ENCODE data around the gene SEMA6A. TPM values are rescaled to one million over a fixed set of nuclear protein-coding genes. Genes with fewer than 3 reads are reported as not detected.

SEMA6A gene
- total RNA-seq, 2 experiments from 2014 or later, result not detected

- TF ChIP-seq, protein P1, sequence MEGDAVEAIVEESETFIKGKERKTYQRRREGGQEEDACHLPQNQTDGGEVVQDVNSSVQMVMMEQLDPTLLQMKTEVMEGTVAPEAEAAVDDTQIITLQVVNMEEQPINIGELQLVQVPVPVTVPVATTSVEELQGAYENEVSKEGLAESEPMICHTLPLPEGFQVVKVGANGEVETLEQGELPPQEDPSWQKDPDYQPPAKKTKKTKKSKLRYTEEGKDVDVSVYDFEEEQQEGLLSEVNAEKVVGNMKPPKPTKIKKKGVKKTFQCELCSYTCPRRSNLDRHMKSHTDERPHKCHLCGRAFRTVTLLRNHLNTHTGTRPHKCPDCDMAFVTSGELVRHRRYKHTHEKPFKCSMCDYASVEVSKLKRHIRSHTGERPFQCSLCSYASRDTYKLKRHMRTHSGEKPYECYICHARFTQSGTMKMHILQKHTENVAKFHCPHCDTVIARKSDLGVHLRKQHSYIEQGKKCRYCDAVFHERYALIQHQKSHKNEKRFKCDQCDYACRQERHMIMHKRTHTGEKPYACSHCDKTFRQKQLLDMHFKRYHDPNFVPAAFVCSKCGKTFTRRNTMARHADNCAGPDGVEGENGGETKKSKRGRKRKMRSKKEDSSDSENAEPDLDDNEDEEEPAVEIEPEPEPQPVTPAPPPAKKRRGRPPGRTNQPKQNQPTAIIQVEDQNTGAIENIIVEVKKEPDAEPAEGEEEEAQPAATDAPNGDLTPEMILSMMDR (IDR thresholded peaks at IDR 0.05), result no peak
- DNase-seq (no peak), ATAC-seq (ENCODE audit: poor library complexity) (no peak)
- POLR2A ChIA-PET, result no interaction called here
- Mint-ChIP-seq H3K27me3 (peaks cover 5% of the 10 kb centered on the region), H3K27ac (no peak overlapping the region), H3K4me3 (no peak overlapping the region), H3K4me1 (ENCODE audit: low read depth) (no peaks in the 10 kb centered on the region), H3K36me3 (ENCODE audit: low read depth) (no peaks in the 10 kb centered on the region), H3K9me3 (no peaks in the 10 kb centered on the region)
- no peaks in the 10 kb centered on the region for H3K27me3 ChIP-seq (ENCODE audit: control insufficient read depth in 1 of 2, insufficient read depth in 2 of 2, low read length in 2 of 2)
- H3K9me3 ChIP-seq (ENCODE audit: control insufficient read depth in 1 of 2, insufficient read depth in 1 of 2, low read length in 2 of 2), result no peaks in the 10 kb centered on the region
- CTCF ChIA-PET, result no interaction called here
- H3K36me3 ChIP-seq (ENCODE audit: insufficient read depth, low read length), result no peaks in the 10 kb centered on the region
- no peak overlapping the region for H3K4me3 ChIP-seq (ENCODE audit: low read length)
- no peak overlapping the region for H3K27ac ChIP-seq (ENCODE audit: low read depth in 1 of 2, low read length in 2 of 2)
- intact Hi-C loops (cut with DNase I, micrococcal nuclease), result no loop called here
- H3K4me1 ChIP-seq (ENCODE audit: insufficient read depth, low read length), result no peaks in the 10 kb centered on the region
These were observed 42.3 kb upstream of the SEMA6A start for GRCh38 chr5:116616876-116617275.

DNA sequence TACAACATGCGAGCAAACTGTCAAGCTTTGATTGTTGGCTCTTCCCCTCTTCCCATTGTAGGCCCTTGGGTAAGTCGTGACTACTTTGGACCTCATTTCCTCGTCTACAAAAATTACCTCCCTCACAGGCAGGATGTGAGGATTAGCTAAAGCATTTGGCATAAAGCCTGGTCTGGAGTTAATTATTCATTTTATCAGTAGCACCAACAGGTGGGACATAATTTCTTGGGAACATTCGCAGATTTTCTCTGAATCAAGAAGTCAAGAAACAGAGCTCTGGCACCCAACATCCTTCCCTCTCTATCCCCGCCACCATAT, 39.9 kb upstream of the SEMA6A start:
- H3K9me3 ChIP-seq (ENCODE audit: control insufficient read depth in 1 of 2, insufficient read depth in 1 of 2, low read length in 2 of 2), result no peaks in the 10 kb centered on the region
- CTCF ChIA-PET, result no interaction called here
- POLR2A ChIA-PET, result no interaction called here

GRCh38 chr5:116613445-116613844, 38.8 kb upstream of the SEMA6A start:
- Mint-ChIP-seq H3K36me3 (ENCODE audit: low read depth) (no peaks in the 10 kb centered on the region), H3K27ac (no peak overlapping the region), H3K27me3 (peaks cover 5% of the 10 kb centered on the region), H3K4me3 (no peak overlapping the region), H3K4me1 (ENCODE audit: low read depth) (no peaks in the 10 kb centered on the region), H3K9me3 (no peaks in the 10 kb centered on the region)
- Histone ChIP-seq H3K4me3 (ENCODE audit: low read length) (no peak overlapping the region), H3K36me3 (ENCODE audit: insufficient read depth, low read length) (no peaks in the 10 kb centered on the region), H3K27ac (ENCODE audit: low read depth in 1 of 2, low read length in 2 of 2) (no peak overlapping the region), H3K27me3 (ENCODE audit: control insufficient read depth in 1 of 2, insufficient read depth in 2 of 2, low read length in 2 of 2) (no peaks in the 10 kb centered on the region), H3K4me1 (ENCODE audit: insufficient read depth, low read length) (no peaks in the 10 kb centered on the region), H3K9me3 (ENCODE audit: control insufficient read depth in 1 of 2, insufficient read depth in 1 of 2, low read length in 2 of 2) (no peaks in the 10 kb centered on the region)
- ChIA-PET POLR2A (no interaction called here), CTCF (no interaction called here)
- intact Hi-C loops (cut with DNase I, micrococcal nuclease), result no loop called here
- ATAC-seq (ENCODE audit: poor library complexity), result no peak
- DNase-seq, result no peak
- TF ChIP-seq, protein P1 (IDR thresholded peaks at IDR 0.05), result no peak

More for the DNA sequence above, 39.9 kb upstream of the SEMA6A start:
- TF ChIP-seq, protein P1 (IDR thresholded peaks at IDR 0.05), result no peak
- peaks cover 5% of the 10 kb centered on the region for H3K27me3 Mint-ChIP-seq
- DNase-seq (no peak), ATAC-seq (ENCODE audit: poor library complexity) (no peak)
- no peaks in the 10 kb centered on the region for H3K36me3 Mint-ChIP-seq (ENCODE audit: low read depth)
- H3K27ac Mint-ChIP-seq, result no peak overlapping the region
- intact Hi-C loops (cut with DNase I, micrococcal nuclease), result no loop called here
- Histone ChIP-seq H3K4me3 (ENCODE audit: low read length) (no peak overlapping the region), H3K36me3 (ENCODE audit: insufficient read depth, low read length) (no peaks in the 10 kb centered on the region), H3K4me1 (ENCODE audit: insufficient read depth, low read length) (no peaks in the 10 kb centered on the region), H3K27me3 (ENCODE audit: control insufficient read depth in 1 of 2, insufficient read depth in 2 of 2, low read length in 2 of 2) (no peaks in the 10 kb centered on the region), H3K27ac (ENCODE audit: low read depth in 1 of 2, low read length in 2 of 2) (no peak overlapping the region)
- H3K4me3 Mint-ChIP-seq, result no peak overlapping the region
- no peaks in the 10 kb centered on the region for H3K4me1 Mint-ChIP-seq (ENCODE audit: low read depth)
- H3K9me3 Mint-ChIP-seq, result no peaks in the 10 kb centered on the region
